CD4-positive, CD25-positive, alpha-beta regulatory T cell (primary cell): ENCODE data around the gene CYP2U1. TPM values are rescaled to one million over a fixed set of nuclear protein-coding genes. Genes with fewer than 3 reads are reported as not detected.

ENCODE experiments used
- ATAC-seq, 2 donors: fragments of 150-1000 bp; cut with Tn5 transposase; one replicate each; pipeline ENCODE4 v1.10.0; 2021; ENCODE audit warnings: low read depth in 2 of 2, moderate number of reproducible peaks in 2 of 2, moderate library complexity in 1 of 2
- DNase-seq, 3 donors: peaks; one replicate each; pipeline versions ENCODE4 v3.0.0 to v3.0.0-alpha.2; 2012 to 2022; ENCODE audit warnings: mixed read lengths in 1 of 3
- H3K27ac ChIP-seq: one replicate; pipeline ENCODE4 v1.7.0; 2013; ENCODE audit warnings: mild to moderate bottlenecking, low read length; ENCODE audit not compliant: insufficient read depth, poor library complexity, severe bottlenecking
- H3K27me3 ChIP-seq: one replicate; pipeline ENCODE4 v1.7.0; 2013; ENCODE audit warnings: low read length; ENCODE audit not compliant: control insufficient read depth, insufficient read depth
- H3K36me3 ChIP-seq: one replicate; pipeline ENCODE4 v1.7.0; 2013; ENCODE audit warnings: mild to moderate bottlenecking, low read length, moderate library complexity; ENCODE audit not compliant: control insufficient read depth, insufficient read depth
- H3K4me1 ChIP-seq: 2 replicates; pipeline ENCODE4 v1.7.0; 2013; ENCODE audit warnings: mild to moderate bottlenecking, low read length; ENCODE audit not compliant: insufficient read depth, control insufficient read depth, poor library complexity, severe bottlenecking
- H3K4me3 ChIP-seq: one replicate; pipeline ENCODE4 v1.7.0; 2013; ENCODE audit warnings: low read depth, mild to moderate bottlenecking, low read length, moderate library complexity
- H3K9me3 ChIP-seq, 2 experiments: 1 replicate in 1 of 2; 2 replicates in 1 of 2; pipeline ENCODE4 v1.7.0; 2013; ENCODE audit warnings: low read length in 2 of 2, mild to moderate bottlenecking in 1 of 2, moderate library complexity in 1 of 2; ENCODE audit not compliant: control insufficient read depth in 2 of 2
- H3K27ac Mint-ChIP-seq, 3 donors: one replicate each; pipeline ENCODE4 v1.8.0; 2020 to 2022; ENCODE audit warnings: mild to moderate bottlenecking in 3 of 3, mixed read lengths in 3 of 3, moderate library complexity in 2 of 3
- H3K27me3 Mint-ChIP-seq: one replicate; pipeline ENCODE4 v1.8.0; 2022; ENCODE audit warnings: mild to moderate bottlenecking, mixed read lengths
- H3K36me3 Mint-ChIP-seq: one replicate; pipeline ENCODE4 v1.8.0; 2020; ENCODE audit warnings: mixed read lengths
- H3K4me1 Mint-ChIP-seq, 4 donors: one replicate each; pipeline ENCODE4 v1.8.0; 2020 to 2022; ENCODE audit warnings: mixed read lengths in 4 of 4, mild to moderate bottlenecking in 1 of 4
- H3K4me3 Mint-ChIP-seq, 4 donors: one replicate each; pipeline ENCODE4 v1.8.0; 2020 to 2022; ENCODE audit warnings: mild to moderate bottlenecking in 4 of 4, mixed read lengths in 4 of 4, moderate library complexity in 3 of 4
- H3K9me3 Mint-ChIP-seq, 7 donors: one replicate each; pipeline ENCODE4 v1.8.0; 2020 to 2022; ENCODE audit warnings: mixed read lengths in 7 of 7, mild to moderate bottlenecking in 3 of 7, moderate library complexity in 2 of 7
- polyA plus RNA-seq, 4 donors: library from polyadenylated mRNA; unstranded; fragments of 300-500 nt; fragmentation: Illumina TruSeq; gene quantifications; one replicate each; pipeline ENCODE4 v1.2.3, GENCODE V29; 2021
- total RNA-seq: library from RNA; stranded (reverse); gene quantifications from one replicate; pipeline ENCODE4 v1.2.3, GENCODE V29; 2022

CYP2U1 gene
- total and polyA plus RNA-seq, 5 donors from 2014 or later: 1.1 to 2.6 (median 1.9) TPM

GRCh38 chr4:108001540-108002135 lies 70.3 kb downstream of the CYP2U1 start:
- H3K4me3 Mint-ChIP-seq: no peak overlapping the region
- no peak for DNase-seq
- H3K27me3 Mint-ChIP-seq: no peaks in the 10 kb centered on the region
- H3K4me1 ChIP-seq: peaks cover 3% of the 10 kb centered on the region
- no peak overlapping the region for H3K27ac Mint-ChIP-seq
- ATAC-seq: no peak
- H3K4me1 Mint-ChIP-seq: peaks cover 10 to 43% (median 20%) of the 10 kb centered on the region in 4 donors
- H3K4me3 ChIP-seq: no peak overlapping the region
- no peak overlapping the region for H3K27ac ChIP-seq
- H3K36me3 ChIP-seq: peaks cover under 1% of the 10 kb centered on the region
- peaks cover 21% of the 10 kb centered on the region for H3K36me3 Mint-ChIP-seq
- no peaks in the 10 kb centered on the region for H3K27me3 ChIP-seq
- no peaks in the 10 kb centered on the region for H3K9me3 ChIP-seq
- H3K9me3 Mint-ChIP-seq: peaks cover 0 to 2% (median 0%) of the 10 kb centered on the region in 7 donors

Other genes with a start within 250 kb of the CYP2U1 start
- 18.4 TPM for gene PAPSS1, start 211.3 kb upstream of the CYP2U1 start, total RNA-seq
- 10 to 100 TPM; 32.5 to 53.6 (median 43.0) TPM for gene PAPSS1, start 211.3 kb upstream of the CYP2U1 start, polyA plus RNA-seq
- gene SGMS2, start 106.6 kb upstream of the CYP2U1 start, total RNA-seq: not detected
- gene SGMS2, start 106.6 kb upstream of the CYP2U1 start, polyA plus RNA-seq: not detected
- 11.6 TPM for gene HADH, start 58.3 kb downstream of the CYP2U1 start, total RNA-seq
- 10 to 100 TPM; 27.2 to 37.3 (median 34.3) TPM for gene HADH, start 58.3 kb downstream of the CYP2U1 start, polyA plus RNA-seq
- gene LEF1, start 237.4 kb downstream of the CYP2U1 start, total RNA-seq: 469 TPM
- gene LEF1, start 237.4 kb downstream of the CYP2U1 start, polyA plus RNA-seq: 100 to 1,000 TPM; 465 to 627 (median 565) TPM